CD4-positive, alpha-beta memory T cell (primary cell): ENCODE data around the gene ACADSB. TPM values are rescaled to one million over a fixed set of nuclear protein-coding genes. Genes with fewer than 3 reads are reported as not detected.

ENCODE experiments used
- CTCF ChIA-PET: fragments of 350-600 bp; sonication (Branson Sonifier 250); formaldehyde crosslinking; loops from one replicate; lab custom pipeline; 2021; ENCODE audit warnings: inconsistent platforms; ENCODE audit not compliant: partially characterized antibody; lab: Charles Lee
- POLR2A ChIA-PET: fragments of 350-600 bp; sonication (Branson Sonifier 250); formaldehyde crosslinking; loops from one replicate; lab custom pipeline; 2021; ENCODE audit not compliant: partially characterized antibody; lab: Charles Lee
- DNase-seq, 5 donors: peaks; one replicate each; pipeline versions ENCODE4 v3.0.0 to v3.0.0-alpha.2; 2020 to 2022; ENCODE audit warnings: mixed read lengths in 1 of 5
- H3K27ac ChIP-seq: one replicate; pipeline ENCODE4 v1.7.0; 2013; ENCODE audit warnings: low read depth, low read length
- H3K27me3 ChIP-seq: 2 replicates; pipeline ENCODE4 v1.7.0; 2013; ENCODE audit warnings: mild to moderate bottlenecking, low read length, moderate library complexity; ENCODE audit not compliant: insufficient read depth
- H3K36me3 ChIP-seq: 2 replicates; pipeline ENCODE4 v1.7.0; 2013; ENCODE audit warnings: mild to moderate bottlenecking, low read length, moderate library complexity; ENCODE audit not compliant: insufficient read depth
- H3K4me1 ChIP-seq: 2 replicates; pipeline ENCODE4 v1.7.0; 2013; ENCODE audit warnings: mild to moderate bottlenecking, low read length, moderate library complexity; ENCODE audit not compliant: insufficient read depth
- H3K4me3 ChIP-seq, 2 donors: one replicate each; pipeline ENCODE4 v1.7.0; 2013; ENCODE audit warnings: low read length in 2 of 2, mild to moderate bottlenecking in 1 of 2
- H3K9me3 ChIP-seq, 2 donors: one replicate each; pipeline ENCODE4 v1.7.0; 2013; ENCODE audit warnings: low read length in 2 of 2, control low read depth in 1 of 2; ENCODE audit not compliant: control insufficient read depth in 1 of 2
- H3K27ac Mint-ChIP-seq, 7 donors: one replicate each; pipeline ENCODE4 v1.8.0; 2020 to 2021; ENCODE audit warnings: mixed read lengths in 7 of 7, mild to moderate bottlenecking in 6 of 7, inconsistent platforms in 3 of 7, moderate library complexity in 3 of 7
- H3K27me3 Mint-ChIP-seq, 2 donors: one replicate each; pipeline ENCODE4 v1.8.0; 2020 to 2021; ENCODE audit warnings: mixed read lengths in 2 of 2
- H3K36me3 Mint-ChIP-seq, 2 donors: one replicate each; pipeline ENCODE4 v1.8.0; 2020 to 2021; ENCODE audit warnings: mixed read lengths in 2 of 2, inconsistent platforms in 1 of 2, mild to moderate bottlenecking in 1 of 2
- H3K4me1 Mint-ChIP-seq, 4 donors: one replicate each; pipeline ENCODE4 v1.8.0; 2020 to 2021; ENCODE audit warnings: mixed read lengths in 4 of 4, mild to moderate bottlenecking in 1 of 4
- H3K4me3 Mint-ChIP-seq, 8 donors: one replicate each; pipeline ENCODE4 v1.8.0; 2020 to 2021; ENCODE audit warnings: mixed read lengths in 8 of 8, mild to moderate bottlenecking in 7 of 8, moderate library complexity in 6 of 8, inconsistent platforms in 3 of 8
- H3K9me3 Mint-ChIP-seq, 8 donors: one replicate each; pipeline ENCODE4 v1.8.0; 2020 to 2021; ENCODE audit warnings: mixed read lengths in 8 of 8, mild to moderate bottlenecking in 5 of 8, inconsistent platforms in 3 of 8, moderate library complexity in 1 of 8
- intact Hi-C: fragments of 100-400 bp; cut with micrococcal nuclease; formaldehyde crosslinking; loops from one replicate; pipeline ENCODE4 v1.15.1; 2023
- polyA plus RNA-seq, 2 donors: library from polyadenylated mRNA; unstranded; fragments of 300-500 nt; fragmentation: Illumina TruSeq; gene quantifications; one replicate each; pipeline ENCODE4 v1.2.3, GENCODE V29; 2021
- total RNA-seq, 2 experiments: library from RNA; stranded (reverse); gene quantifications; one replicate each; pipeline ENCODE4 v1.2.3, GENCODE V29; 2021

The ACADSB gene
- total and polyA plus RNA-seq, 4 experiments from 2014 or later = 26.9 to 45.3 (median 36.0) TPM

DNA sequence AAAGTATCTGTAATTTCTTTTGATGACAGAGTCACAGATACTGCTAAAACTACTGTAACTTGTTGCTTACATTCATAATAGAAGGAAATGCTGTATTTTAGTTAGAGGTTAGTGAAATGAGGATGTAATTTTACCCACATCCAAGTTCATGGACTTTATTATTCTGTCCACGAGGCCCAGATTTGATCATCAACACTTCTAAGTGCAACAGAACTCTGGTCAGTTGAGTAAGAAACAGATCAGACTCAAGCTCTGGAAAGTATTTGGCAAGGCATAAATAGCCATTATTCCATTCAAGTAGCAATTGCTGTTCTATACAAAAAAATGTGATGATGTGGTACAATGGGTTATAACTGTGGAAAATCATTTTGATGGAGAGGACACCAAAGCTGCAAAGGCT lies 22.3 kb downstream of the ACADSB start:
- Histone ChIP-seq H3K9me3 (no peaks in the 10 kb centered on the region), H3K4me1 (no peaks in the 10 kb centered on the region), H3K27me3 (no peaks in the 10 kb centered on the region), H3K27ac (no peak overlapping the region), H3K4me3 (no peak overlapping the region), H3K36me3 (no peaks in the 10 kb centered on the region)
- Mint-ChIP-seq H3K27ac (peak overlapping the region in 1 of 7 donors; percentile 75), H3K4me1 (peaks cover 0 to 1% (median 0%) of the 10 kb centered on the region in 4 donors), H3K4me3 (no peak overlapping the region), H3K9me3 (no peaks in the 10 kb centered on the region), H3K27me3 (no peaks in the 10 kb centered on the region), H3K36me3 (peaks cover 21 to 34% of the 10 kb centered on the region in 2 donors)
- intact Hi-C loops = no loop called here
- ChIA-PET CTCF (interaction anchor here (1.2 to 1.6 kb wide), 2 partner anchors 12 to 21 kb away, joined by 3 to 6 read pairs; no protein-coding TSS in a partner anchor), POLR2A (no interaction called here)
- no peak for DNase-seq

DNA sequence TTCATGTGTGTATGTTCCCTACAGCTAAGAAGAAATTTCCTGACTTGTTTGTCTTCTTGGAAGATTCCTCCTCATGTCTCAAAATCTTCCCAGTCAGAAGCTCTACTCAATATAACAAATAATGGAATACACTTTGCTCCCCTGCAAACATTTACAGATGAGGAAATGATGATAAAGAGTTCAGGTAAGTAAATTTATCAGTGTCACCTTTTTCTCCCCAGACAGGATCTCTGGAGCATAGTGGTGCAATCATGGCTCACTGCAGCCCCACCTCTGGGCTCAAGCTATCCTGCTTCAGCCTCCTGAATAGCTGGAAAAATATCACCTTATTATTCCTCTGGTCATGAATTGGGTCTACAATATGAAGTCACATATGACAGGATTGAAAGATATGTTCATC lies 25.5 kb downstream of the ACADSB start:
- H3K4me1 Mint-ChIP-seq = peaks cover 0 to 6% (median 4%) of the 10 kb centered on the region in 4 donors
- DNase-seq = no peak
- peak overlapping the region in 4 of 7 donors; percentile 5 to 38 (median 18) for H3K27ac Mint-ChIP-seq
- ChIA-PET CTCF (interaction anchor here (1.1 kb wide), 1 partner anchor 11 kb away, joined by 3 read pairs; no protein-coding TSS in a partner anchor), POLR2A (no interaction called here)
- no peak overlapping the region for H3K4me3 ChIP-seq
- H3K36me3 ChIP-seq = peaks cover 8% of the 10 kb centered on the region
- no peaks in the 10 kb centered on the region for H3K9me3 ChIP-seq
- intact Hi-C loops = no loop called here
- H3K27me3 ChIP-seq = no peaks in the 10 kb centered on the region
- H3K4me3 Mint-ChIP-seq = no peak overlapping the region
- peaks cover 32 to 46% of the 10 kb centered on the region in 2 donors for H3K36me3 Mint-ChIP-seq
- no peaks in the 10 kb centered on the region for H3K4me1 ChIP-seq
- peaks cover 0 to 2% (median 0%) of the 10 kb centered on the region in 8 donors for H3K9me3 Mint-ChIP-seq
- no peaks in the 10 kb centered on the region for H3K27me3 Mint-ChIP-seq
- H3K27ac ChIP-seq = no peak overlapping the region

DNA sequence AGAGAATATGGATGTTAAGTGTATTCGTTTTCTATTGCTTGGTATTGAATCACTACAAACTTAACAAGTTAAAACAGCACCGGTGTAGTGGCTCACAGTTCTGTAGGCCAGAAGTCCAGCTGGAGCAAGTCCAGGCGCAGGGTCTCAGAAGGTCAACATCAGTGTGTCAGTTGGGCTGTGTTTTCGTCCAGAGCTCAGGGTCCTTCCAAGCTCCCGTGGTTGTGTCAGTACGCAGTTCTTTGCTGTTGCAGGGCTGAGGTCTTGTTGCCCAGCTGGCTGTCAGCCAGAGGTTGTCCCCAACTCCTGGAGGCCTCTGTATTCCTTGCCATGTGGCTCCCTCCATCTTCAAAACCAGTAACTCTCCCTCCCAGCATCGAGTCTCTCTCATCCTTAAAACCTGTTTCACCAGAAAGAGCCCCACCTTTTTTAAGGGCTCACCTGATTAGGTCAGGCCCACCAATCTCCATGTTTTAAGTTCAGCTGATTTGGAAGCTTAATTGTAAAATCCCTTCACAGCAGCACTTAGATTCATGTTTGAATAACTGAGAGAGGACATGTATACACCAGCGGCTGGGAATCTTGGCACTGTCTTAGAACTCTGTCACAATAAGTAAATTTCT lies 26.8 kb downstream of the ACADSB start:
- H3K4me1 ChIP-seq = no peaks in the 10 kb centered on the region
- peaks cover 8% of the 10 kb centered on the region for H3K36me3 ChIP-seq
- ChIA-PET POLR2A (no interaction called here), CTCF (no interaction called here)
- no peaks in the 10 kb centered on the region for H3K27me3 Mint-ChIP-seq
- no peak for DNase-seq
- H3K9me3 Mint-ChIP-seq = peaks cover 0 to 2% (median 0%) of the 10 kb centered on the region in 8 donors
- no peak overlapping the region for H3K27ac ChIP-seq
- no peak overlapping the region for H3K4me3 Mint-ChIP-seq
- H3K9me3 ChIP-seq = no peaks in the 10 kb centered on the region
- intact Hi-C loops = no loop called here
- no peak overlapping the region for H3K4me3 ChIP-seq
- peaks cover 37 to 40% of the 10 kb centered on the region in 2 donors for H3K36me3 Mint-ChIP-seq
- H3K27me3 ChIP-seq = no peaks in the 10 kb centered on the region
- H3K4me1 Mint-ChIP-seq = peaks cover 0 to 8% (median 4%) of the 10 kb centered on the region in 4 donors
- no peak overlapping the region for H3K27ac Mint-ChIP-seq

DNA sequence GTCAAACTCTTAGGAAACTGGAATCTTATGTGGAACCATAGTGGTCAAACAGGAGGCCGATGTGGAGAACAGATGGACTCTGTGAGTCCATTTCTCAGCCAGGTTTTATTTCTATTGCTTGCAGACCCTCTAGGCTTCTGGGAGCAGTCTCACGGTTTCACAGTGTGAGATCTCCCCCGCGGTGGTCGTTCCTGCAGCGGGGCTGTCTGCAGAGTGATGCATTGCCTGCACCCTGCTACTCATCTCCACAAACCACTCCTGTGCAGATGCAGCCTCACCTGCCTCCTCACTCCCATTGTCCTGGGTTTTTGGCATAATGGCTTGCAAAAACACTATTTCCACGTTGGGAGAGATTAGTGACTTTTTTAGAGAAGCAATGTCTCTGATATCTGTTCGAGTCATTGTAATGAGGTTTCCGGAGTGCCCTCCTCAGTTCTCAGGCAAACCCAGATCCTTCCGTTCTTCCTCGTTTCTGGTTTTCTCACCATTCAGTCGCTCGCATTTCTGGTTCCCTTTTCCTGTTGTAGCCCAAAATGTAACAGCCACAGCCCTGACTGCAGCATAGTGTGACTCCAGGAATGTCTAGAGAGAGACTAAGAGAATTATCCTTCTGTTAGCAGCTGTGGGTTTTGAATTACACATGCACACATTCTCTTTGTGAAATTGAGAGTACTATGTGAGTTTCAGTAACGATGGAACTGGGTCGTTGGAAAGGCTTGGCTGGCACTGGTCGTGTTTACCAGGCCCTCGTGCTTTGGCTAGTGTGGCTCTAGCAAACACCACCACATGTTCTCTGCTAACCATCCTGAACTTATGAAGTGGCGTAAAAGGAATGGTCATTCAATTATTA lies 30.2 kb downstream of the ACADSB start:
- DNase-seq = no peak
- Histone ChIP-seq H3K27ac (no peak overlapping the region), H3K4me1 (no peaks in the 10 kb centered on the region), H3K27me3 (no peaks in the 10 kb centered on the region), H3K4me3 (no peak overlapping the region), H3K36me3 (peaks cover 8% of the 10 kb centered on the region), H3K9me3 (no peaks in the 10 kb centered on the region)
- Mint-ChIP-seq H3K9me3 (peaks cover 0 to 2% (median 0%) of the 10 kb centered on the region in 8 donors), H3K4me3 (peak overlapping the region in 1 of 8 donors; percentile 26), H3K27ac (peak overlapping the region in 3 of 7 donors; percentile 0 to 36 (median 9)), H3K36me3 (peaks cover 45 to 49% of the 10 kb centered on the region in 2 donors), H3K4me1 (peaks cover 0 to 13% (median 4%) of the 10 kb centered on the region in 4 donors), H3K27me3 (no peaks in the 10 kb centered on the region)
- CTCF ChIA-PET = interaction anchor here (1.2 kb wide), 1 partner anchor 520 kb away, joined by 3 read pairs; no protein-coding TSS in a partner anchor
- intact Hi-C loops = no loop called here
- POLR2A ChIA-PET = no interaction called here

DNA sequence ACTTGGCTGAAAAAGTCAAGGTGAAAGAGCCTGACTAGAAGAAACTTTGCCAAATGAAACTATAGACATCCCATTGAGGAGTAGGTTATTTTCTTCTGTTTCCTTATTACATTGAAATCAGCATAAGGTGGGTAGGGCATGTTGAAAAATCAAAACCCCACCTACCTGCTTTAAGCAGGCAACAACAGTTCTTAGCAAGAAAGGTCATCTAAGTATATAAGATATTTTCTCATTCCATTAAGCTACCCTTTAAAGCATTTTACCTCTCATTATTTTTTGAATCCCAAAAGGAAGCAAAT lies 30.8 kb downstream of the ACADSB start:
- Mint-ChIP-seq H3K36me3 (peaks cover 39 to 44% of the 10 kb centered on the region in 2 donors), H3K27me3 (no peaks in the 10 kb centered on the region), H3K9me3 (peaks cover 0 to 2% (median 0%) of the 10 kb centered on the region in 8 donors), H3K4me1 (peaks cover 0 to 13% (median 4%) of the 10 kb centered on the region in 4 donors), H3K4me3 (no peak overlapping the region), H3K27ac (no peak overlapping the region)
- Histone ChIP-seq H3K27ac (no peak overlapping the region), H3K27me3 (no peaks in the 10 kb centered on the region), H3K4me1 (no peaks in the 10 kb centered on the region), H3K9me3 (no peaks in the 10 kb centered on the region), H3K36me3 (peaks cover 8% of the 10 kb centered on the region), H3K4me3 (no peak overlapping the region)
- no peak for DNase-seq
- ChIA-PET POLR2A (no interaction called here), CTCF (interaction anchor here (7.9 kb wide), 1 partner anchor 519 kb away, joined by 33 read pairs; no protein-coding TSS in a partner anchor)
- intact Hi-C loops = no loop called here

DNA sequence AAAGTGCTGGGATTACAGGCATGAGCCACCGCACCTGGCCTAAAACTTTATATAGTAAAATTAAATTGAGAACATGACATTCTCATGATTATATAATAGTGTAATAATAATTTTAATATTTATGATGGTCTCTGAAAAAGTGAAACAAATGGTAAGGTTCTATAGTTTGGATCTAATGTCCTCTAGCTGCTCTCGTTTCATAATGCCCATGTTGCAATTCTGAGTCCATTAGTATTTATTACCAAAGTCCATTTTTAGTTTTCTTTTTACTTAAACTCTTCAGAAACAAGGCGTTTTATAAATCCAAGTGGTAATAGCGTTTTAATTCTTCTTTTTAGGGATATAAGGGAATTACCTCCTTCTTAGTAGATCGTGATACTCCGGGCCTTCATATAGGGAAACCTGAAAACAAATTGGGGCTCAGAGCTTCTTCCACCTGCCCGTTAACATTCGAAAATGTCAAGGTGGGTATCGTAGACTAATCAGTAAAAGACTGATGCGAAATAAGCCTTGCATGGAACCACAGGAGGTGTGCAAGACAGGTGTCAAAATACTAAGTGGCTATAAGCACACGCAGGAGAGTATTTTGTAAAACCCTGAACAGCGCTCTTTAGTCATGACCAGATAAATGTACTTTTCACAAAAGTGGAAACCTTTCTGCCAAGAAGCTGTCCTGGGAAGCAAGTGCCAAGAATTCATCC lies 34.1 kb downstream of the ACADSB start:
- no peak overlapping the region for H3K27ac ChIP-seq
- intact Hi-C loops = loop anchor here (1.0 to 2.0 kb wide), 2 partner anchors 90 to 337 kb away; no protein-coding TSS in a partner anchor
- CTCF ChIA-PET = interaction anchor here (0.8 to 7.9 kb wide), 18 partner anchors 8 to 621 kb away, joined by 3 to 33 read pairs (median 4); no protein-coding TSS in a partner anchor

More for the DNA sequence above, 34.1 kb downstream of the ACADSB start:
- H3K4me1 Mint-ChIP-seq = peaks cover 0 to 13% (median 4%) of the 10 kb centered on the region in 4 donors
- no peaks in the 10 kb centered on the region for H3K27me3 Mint-ChIP-seq
- H3K36me3 Mint-ChIP-seq = peaks cover 32 to 38% of the 10 kb centered on the region in 2 donors
- Histone ChIP-seq H3K4me1 (no peaks in the 10 kb centered on the region), H3K36me3 (peaks cover 10% of the 10 kb centered on the region), H3K4me3 (no peak overlapping the region), H3K27me3 (no peaks in the 10 kb centered on the region), H3K9me3 (no peaks in the 10 kb centered on the region)
- H3K4me3 Mint-ChIP-seq = no peak overlapping the region
- H3K9me3 Mint-ChIP-seq = no peaks in the 10 kb centered on the region
- no peak overlapping the region for H3K27ac Mint-ChIP-seq
- POLR2A ChIA-PET = no interaction called here
- DNase-seq = no peak
